GM12865 (cell line): Measurements from ENCODE around the gene S100P.

Source experiments
- DNase-seq: peaks from one replicate; pipeline ENCODE4 v3.0.0; 2010; ENCODE audit warnings: low read depth
- H3K4me3 ChIP-seq: 2 replicates; pipeline ENCODE4 v1.5.1; 2011; ENCODE audit warnings: mild to moderate bottlenecking, low read depth, low read length, control low read depth
- TF ChIP-seq, protein P1 (sequence below): IDR thresholded peaks from 2 replicates; pipeline ENCODE4 v1.5.1; 2011; ENCODE audit warnings: low read length, control low read depth, low read depth, inconsistent platforms; ENCODE audit not compliant: insufficient read depth; ENCODE audit errors: missing control alignments

Gene S100P

DNA sequence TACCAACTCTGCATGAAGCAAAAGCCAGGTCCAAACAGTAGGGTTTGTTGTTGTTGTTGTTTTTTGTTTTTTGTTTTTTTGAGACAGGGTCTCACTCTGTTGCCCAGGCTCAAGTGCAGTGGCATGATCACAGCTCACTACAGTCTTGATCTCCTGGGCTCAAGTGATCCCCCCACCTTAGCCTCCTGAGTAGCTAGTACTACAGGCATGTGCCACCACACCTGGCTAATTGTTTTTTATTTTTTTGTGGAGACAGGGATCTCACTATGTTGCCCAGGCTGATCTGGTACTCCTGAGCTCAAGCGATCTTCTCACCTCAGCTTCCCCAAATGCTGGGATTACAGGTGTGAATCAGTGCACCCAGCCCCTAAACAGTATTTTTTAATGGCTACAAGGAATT is 6.2 kb downstream of the S100P start:
- TF ChIP-seq, protein P1, sequence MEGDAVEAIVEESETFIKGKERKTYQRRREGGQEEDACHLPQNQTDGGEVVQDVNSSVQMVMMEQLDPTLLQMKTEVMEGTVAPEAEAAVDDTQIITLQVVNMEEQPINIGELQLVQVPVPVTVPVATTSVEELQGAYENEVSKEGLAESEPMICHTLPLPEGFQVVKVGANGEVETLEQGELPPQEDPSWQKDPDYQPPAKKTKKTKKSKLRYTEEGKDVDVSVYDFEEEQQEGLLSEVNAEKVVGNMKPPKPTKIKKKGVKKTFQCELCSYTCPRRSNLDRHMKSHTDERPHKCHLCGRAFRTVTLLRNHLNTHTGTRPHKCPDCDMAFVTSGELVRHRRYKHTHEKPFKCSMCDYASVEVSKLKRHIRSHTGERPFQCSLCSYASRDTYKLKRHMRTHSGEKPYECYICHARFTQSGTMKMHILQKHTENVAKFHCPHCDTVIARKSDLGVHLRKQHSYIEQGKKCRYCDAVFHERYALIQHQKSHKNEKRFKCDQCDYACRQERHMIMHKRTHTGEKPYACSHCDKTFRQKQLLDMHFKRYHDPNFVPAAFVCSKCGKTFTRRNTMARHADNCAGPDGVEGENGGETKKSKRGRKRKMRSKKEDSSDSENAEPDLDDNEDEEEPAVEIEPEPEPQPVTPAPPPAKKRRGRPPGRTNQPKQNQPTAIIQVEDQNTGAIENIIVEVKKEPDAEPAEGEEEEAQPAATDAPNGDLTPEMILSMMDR, result no peak
- no peak overlapping the region for H3K4me3 ChIP-seq
- no peak for DNase-seq

DNA sequence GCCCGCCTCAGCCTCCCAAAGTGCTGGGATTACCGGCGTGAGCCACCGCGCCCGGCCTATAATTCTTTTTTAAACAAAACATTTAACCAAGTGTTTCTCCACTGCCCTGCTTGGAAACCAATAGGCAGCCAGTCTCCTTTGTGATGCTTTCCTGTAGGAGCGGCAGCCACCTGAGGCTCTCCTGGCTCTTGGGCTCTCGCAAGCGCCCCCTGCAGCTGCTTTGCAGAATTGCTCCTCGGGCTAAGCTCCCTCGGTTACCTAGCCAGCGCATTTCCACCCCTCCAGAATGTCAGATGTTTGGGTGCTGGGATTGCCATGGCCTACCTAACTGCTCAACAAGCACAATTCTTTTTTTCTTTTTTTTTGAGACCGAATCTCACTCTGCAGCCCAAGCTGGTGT is 7.7 kb downstream of the S100P start:
- no peak for DNase-seq
- TF ChIP-seq, protein P1, result no peak
- no peak overlapping the region for H3K4me3 ChIP-seq

DNA sequence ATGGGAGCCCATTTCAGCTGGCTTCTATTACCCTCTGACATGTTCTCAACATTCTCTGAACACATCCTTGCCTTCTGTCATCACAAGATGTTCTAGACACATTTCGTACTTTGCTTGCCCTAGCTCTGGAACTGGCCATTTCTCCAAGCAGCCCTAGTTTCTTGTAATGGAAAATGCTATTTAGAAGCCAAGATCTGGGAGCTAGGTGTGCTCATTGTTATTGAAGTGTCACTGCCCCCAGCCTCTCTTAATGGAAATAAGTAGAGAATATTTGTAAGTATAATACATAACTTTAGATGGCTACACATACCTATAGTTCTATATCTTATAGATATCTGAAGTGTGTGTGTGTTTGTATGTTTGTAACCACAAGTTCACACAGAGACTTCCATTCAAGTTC is 9.1 kb downstream of the S100P start:
- DNase-seq, result no peak
- TF ChIP-seq, protein P1, result no peak

DNA sequence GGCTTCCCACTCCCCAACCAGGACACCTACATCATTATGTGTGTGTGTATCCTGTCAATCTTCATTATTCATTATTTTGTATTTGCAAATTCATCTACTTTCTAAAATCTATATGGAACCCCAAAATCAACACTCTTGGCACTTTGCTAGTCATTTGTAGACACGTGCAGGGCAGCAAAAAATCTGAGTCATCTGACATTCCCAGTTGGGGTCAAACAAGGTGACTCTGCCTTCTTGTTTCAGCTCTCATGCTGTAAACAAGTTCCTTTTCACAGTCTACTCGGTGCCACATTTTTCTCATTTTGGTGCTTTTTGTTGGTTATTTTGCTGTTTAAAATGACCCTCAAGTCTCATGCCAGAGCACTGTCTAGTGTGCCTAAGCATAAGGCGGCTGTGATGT is 10.1 kb downstream of the S100P start:
- TF ChIP-seq, protein P1, result no peak
- DNase-seq, result no peak
- no peak overlapping the region for H3K4me3 ChIP-seq

More for the DNA sequence above, 9.1 kb downstream of the S100P start:
- no peak overlapping the region for H3K4me3 ChIP-seq

DNA sequence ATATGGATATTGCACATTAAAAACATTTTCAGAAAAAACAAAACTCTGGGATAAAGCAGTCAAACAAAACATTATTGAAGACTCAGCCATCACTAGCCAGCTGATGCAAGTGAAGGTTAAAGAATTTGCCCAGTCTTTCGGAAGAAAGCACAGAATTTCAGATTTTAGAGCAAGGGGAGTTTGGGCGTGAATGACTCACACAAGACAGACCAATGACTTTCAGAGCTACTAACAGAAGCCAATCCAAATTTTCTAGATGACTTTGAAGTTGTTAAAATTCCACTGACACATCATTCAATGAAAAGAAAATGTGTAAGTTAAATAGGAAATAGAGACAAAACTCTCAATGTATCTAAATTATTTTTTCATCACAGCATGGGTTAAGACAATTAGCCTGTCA is 12.0 kb downstream of the S100P start:
- TF ChIP-seq, protein P1, result no peak
- no peak for DNase-seq
- H3K4me3 ChIP-seq, result no peak overlapping the region

DNA sequence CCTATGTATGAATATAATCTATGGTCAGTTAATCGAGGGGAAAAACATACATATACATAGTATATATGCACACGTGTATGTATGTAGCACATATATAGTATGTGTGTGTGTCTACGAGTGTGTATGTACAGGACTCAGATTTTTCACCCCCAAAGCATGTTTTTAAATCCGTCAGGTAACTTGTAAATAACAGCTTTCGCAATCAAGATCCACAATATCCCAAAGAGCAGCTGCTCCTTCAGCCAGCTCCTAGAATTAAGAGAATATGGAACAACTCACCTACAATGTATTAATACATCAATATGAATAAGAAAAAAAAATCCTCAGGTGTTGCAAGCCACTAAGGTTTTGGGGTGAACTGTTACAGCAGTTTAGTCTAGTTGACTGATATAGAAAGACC is 12.5 kb downstream of the S100P start:
- H3K4me3 ChIP-seq, result no peak overlapping the region
- DNase-seq, result no peak
- TF ChIP-seq, protein P1, result no peak
